ENCODE results near the gene C5orf46. TPM values are rescaled to one million over a fixed set of nuclear protein-coding genes. Genes with fewer than 3 reads are reported as not detected.

C5orf46 gene
- total RNA-seq, 1 donor = 0.43 TPM

GRCh38 chr5:147856801-147857200, 49.5 kb downstream of the C5orf46 start:
- TF ChIP-seq CTCF (IDR thresholded peaks at IDR 0.05; ENCODE audit: insufficient read depth, low read depth, low read length) = no peak
- no peak overlapping the region for H3K4me3 ChIP-seq (ENCODE audit: low read depth, low read length)
- no peak for DNase-seq (ENCODE audit: low read depth)

GRCh38 chr5:147855774-147856069, 50.6 kb downstream of the C5orf46 start:
- H3K4me3 ChIP-seq (ENCODE audit: low read depth, low read length) = no peak overlapping the region
- no peak for DNase-seq (ENCODE audit: low read depth)
- TF ChIP-seq CTCF (IDR thresholded peaks at IDR 0.05; ENCODE audit: insufficient read depth, low read depth, low read length) = no peak

- TF ChIP-seq CTCF (IDR thresholded peaks at IDR 0.05; ENCODE audit: insufficient read depth, low read depth, low read length) = no peak
- DNase-seq (ENCODE audit: low read depth) = no peak
- H3K4me3 ChIP-seq (ENCODE audit: low read depth, low read length) = no peak overlapping the region
Observed at GRCh38 chr5:147854894-147855773, 51.2 kb downstream of the C5orf46 start.

DNA sequence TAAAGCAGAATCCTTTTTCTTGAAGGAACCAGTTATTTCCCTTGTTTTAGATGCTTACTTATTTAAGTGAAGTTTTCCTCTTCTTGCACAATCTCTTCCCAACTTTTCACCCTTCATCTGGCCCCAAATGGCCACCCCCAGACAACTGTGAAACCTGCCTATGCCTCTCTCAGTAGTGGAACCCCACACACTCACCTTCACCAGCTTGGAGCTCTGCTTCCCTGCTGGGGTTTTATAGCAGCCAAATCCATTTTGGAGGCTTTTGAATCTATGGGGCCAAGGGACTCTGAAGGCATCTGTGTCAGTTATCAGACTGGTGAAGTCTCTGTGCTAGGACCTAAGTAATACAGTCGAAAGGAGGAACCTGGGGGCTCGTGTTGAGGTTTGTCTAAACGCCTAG, 52.0 kb downstream of the C5orf46 start:
- no peak for TF ChIP-seq CTCF (IDR thresholded peaks at IDR 0.05; ENCODE audit: insufficient read depth, low read depth, low read length)
- no peak overlapping the region for H3K4me3 ChIP-seq (ENCODE audit: low read depth, low read length)
- no peak for DNase-seq (ENCODE audit: low read depth)

GRCh38 chr5:147853372-147853987, 52.9 kb downstream of the C5orf46 start:
- H3K4me3 ChIP-seq (ENCODE audit: low read depth, low read length) = no peak overlapping the region
- DNase-seq (ENCODE audit: low read depth) = no peak
- no peak for TF ChIP-seq CTCF (IDR thresholded peaks at IDR 0.05; ENCODE audit: insufficient read depth, low read depth, low read length)

GRCh38 chr5:147852365-147852764, 54.0 kb downstream of the C5orf46 start:
- no peak for TF ChIP-seq CTCF (IDR thresholded peaks at IDR 0.05; ENCODE audit: insufficient read depth, low read depth, low read length)
- no peak overlapping the region for H3K4me3 ChIP-seq (ENCODE audit: low read depth, low read length)

More at GRCh38 chr5:147852365-147852764, 54.0 kb downstream of the C5orf46 start:
- DNase-seq (ENCODE audit: low read depth) = no peak

All from fibroblast of villous mesenchyme (primary cell).